Astrocyte of the cerebellum (primary cell): ENCODE measurements around the gene RPRML.
A peak's percentile ranks its signal among the peaks of the same experiment; 100 is the strongest.
"Not testable (repeated sequence)": the region's sequence is repeated elsewhere in the genome, so short reads cannot be mapped to it uniquely, and the experiment has no call there.

Source experiments
- DNase-seq: peaks from one replicate; pipeline ENCODE4 v3.0.0-alpha.2; 2011; ENCODE audit warnings: low read depth
- H3K4me3 ChIP-seq: 2 replicates; pipeline ENCODE4 v1.5.1; 2011; ENCODE audit warnings: mild to moderate bottlenecking, low read depth, low read length, moderate library complexity
- in situ Hi-C: cut with HindIII; loops from 2 replicates; pipeline ENCODE4 v1.10.0; 2017; ENCODE audit warnings: low sequenced_read_pairs
- TF ChIP-seq, protein P1 (sequence below): IDR thresholded peaks from 2 replicates; pipeline ENCODE4 v1.5.1; 2012; ENCODE audit warnings: low read length, low read depth, moderate library complexity, mild to moderate bottlenecking; ENCODE audit errors: missing control alignments

The RPRML gene

DNA sequence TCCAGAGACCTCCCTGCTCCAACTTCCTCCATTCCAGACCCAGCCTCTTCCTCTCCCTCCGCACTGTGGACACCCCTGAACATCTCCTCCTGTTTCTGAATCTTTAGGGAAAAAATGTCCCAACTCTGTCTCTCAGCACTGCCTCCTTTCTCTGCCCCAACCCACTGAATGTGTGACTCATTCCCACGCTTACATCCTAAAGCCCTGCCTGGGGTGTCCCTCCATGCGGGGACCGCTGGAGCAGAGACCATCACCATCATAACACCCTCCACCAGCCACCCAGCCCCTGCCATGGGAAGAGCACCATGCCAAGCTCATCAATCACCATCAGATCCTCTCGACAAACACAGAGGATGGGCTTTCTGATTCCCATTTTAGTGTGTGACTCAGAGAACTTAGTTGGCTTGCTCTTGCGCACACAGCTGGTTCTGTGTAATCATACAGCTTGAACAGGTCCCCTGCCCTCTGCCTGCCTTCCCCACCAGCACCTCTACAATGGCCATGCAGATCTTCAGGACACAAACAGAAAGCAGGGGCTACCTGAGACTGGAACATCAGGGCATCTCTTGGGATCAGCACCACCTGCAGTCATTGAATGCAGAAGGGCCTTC lies 10.7 kb downstream of the RPRML start:
- no peak for DNase-seq
- H3K4me3 ChIP-seq: no peak overlapping the region
- TF ChIP-seq, protein P1, sequence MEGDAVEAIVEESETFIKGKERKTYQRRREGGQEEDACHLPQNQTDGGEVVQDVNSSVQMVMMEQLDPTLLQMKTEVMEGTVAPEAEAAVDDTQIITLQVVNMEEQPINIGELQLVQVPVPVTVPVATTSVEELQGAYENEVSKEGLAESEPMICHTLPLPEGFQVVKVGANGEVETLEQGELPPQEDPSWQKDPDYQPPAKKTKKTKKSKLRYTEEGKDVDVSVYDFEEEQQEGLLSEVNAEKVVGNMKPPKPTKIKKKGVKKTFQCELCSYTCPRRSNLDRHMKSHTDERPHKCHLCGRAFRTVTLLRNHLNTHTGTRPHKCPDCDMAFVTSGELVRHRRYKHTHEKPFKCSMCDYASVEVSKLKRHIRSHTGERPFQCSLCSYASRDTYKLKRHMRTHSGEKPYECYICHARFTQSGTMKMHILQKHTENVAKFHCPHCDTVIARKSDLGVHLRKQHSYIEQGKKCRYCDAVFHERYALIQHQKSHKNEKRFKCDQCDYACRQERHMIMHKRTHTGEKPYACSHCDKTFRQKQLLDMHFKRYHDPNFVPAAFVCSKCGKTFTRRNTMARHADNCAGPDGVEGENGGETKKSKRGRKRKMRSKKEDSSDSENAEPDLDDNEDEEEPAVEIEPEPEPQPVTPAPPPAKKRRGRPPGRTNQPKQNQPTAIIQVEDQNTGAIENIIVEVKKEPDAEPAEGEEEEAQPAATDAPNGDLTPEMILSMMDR: no peak
- in situ Hi-C loops: no loop called here

DNA sequence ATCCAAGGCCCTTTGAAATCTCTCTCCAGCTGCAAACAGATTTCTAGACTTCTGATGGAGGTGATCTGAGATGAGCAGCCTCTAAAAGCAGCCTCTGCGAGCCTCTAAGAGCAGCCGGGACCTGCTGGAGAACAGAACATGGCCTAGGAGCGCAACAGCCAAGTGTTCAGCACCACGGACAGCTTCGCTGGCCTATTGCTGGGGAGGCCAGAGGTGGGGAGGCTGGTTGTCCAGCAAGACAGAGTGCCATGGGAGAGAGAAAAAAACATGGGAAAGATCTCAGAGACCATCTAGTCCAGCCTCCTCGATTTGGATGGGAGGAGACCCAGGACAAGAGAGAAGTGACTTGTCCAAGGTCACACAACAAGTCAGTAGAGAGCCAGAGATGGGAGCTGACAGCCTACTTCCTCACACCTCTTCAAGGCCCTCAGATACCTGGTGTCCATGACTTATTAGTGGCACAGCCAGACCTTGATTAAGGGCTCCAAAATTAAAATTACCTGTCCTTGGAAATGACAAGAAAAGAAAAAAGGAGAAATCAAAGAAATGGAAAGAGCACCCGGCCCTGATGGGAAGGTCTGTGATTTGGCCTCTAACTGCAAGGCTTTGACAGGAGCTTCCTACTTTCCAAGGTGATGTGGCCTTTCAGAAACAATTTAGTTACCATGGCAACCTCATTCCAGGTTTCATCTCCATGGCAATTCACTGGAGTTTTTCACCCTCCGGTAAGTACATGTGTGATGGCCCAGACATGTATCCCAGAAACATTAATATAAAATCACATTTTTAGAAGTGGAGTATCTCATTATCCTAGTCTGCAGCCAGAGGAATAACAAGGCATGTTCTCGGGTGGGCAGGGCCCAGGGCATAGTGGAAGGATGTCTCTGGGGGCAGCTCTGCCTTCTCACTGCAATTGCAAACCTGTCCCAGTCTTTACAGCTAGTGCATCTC lies 14.5 kb downstream of the RPRML start:
- H3K4me3 ChIP-seq: no peak overlapping the region
- no peak for DNase-seq
- in situ Hi-C loops: no loop called here
- TF ChIP-seq, protein P1: no peak

DNA sequence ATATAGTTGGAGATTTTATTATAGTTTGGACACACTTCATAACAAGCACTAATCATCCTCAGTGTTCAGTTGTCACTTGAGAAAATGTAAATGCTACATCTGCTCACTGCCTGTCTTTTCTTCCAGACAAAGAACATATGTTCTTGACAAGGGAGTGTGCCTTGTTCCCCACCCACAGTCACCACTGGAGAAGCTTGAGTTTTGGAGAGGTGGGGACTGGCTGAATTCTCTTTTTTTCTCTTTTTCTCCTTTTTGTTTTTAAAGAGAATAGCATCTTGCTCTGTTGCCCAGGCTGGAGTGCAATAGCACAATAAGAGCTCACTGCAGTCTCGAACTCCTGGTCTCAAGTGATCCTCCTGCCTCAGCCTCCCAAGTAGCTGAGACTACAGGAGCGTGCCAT lies 15.5 kb downstream of the RPRML start:
- in situ Hi-C loops: no loop called here
- H3K4me3 ChIP-seq: no peak overlapping the region
- TF ChIP-seq, protein P1: no peak
- DNase-seq: no peak

DNA sequence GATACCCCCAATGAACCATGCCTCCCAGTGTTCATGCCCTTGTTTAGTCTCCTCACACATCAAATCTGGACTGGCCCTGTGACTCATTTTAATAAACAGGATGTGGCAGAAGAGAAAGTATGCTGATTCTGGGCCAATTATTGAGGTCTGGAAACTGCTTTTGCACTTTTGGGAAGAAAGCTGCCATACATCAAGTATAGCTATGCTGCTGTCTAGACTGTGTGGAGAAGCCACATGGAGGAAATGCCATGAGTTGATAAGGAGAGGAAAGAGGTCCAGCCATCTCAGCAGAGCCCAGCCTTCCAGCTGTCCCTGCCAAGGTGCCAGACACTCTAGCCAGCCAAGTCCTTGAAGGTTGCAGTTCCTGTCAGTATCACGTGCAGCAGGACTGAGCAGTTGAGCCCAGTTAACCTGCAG lies 16.7 kb downstream of the RPRML start:
- TF ChIP-seq, protein P1: no peak
- peak; percentile 18 for DNase-seq
- no peak overlapping the region for H3K4me3 ChIP-seq
- in situ Hi-C loops: no loop called here

DNA sequence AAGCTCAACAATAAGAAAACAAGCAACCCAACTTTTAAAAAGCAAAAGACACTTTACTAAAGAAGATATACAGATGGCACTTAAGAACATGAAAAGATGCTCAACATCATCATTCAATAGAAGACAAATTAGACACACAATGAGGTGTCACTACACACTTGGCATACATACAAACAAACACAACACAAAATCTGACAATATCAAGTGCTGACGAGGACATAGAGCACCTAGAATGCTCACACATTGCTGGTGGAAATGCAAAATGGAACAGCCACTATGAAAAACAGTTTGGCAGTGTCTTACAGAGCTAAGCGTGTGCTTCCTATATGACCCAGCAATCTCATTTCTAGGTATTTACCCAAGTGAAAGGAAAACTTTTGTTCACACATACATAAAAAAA lies 18.9 kb downstream of the RPRML start:
- in situ Hi-C loops: no loop called here
- TF ChIP-seq, protein P1: no peak
- no peak overlapping the region for H3K4me3 ChIP-seq
- DNase-seq: no peak

DNA sequence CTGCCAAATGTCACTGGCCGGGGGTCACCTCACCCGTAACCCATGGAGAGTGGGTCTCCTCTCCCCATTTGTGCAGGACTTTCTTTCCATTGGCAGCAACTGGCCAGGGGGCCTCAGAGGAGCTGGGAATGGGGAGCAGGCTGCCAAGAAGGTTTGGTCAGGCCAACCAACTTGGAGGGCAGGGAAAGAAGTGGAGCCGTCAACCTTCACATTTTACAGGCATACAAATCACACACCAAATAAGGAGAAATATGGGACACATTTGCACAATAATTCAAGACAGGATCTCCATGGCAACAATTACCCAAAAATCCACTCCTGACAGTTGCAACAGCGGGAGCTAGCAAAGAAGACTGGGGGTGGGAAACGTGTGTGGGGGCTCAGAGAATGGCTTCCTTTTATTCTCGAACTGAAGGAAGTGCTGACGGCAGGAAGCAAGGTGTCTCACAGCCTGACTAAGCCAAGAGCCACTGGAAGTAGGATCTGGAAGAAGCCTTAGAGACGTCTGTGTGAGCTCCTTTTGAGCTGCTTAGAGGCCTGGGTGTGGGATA lies 20.9 kb downstream of the RPRML start:
- TF ChIP-seq, protein P1: no peak
- H3K4me3 ChIP-seq: no peak overlapping the region
- in situ Hi-C loops: no loop called here
- no peak for DNase-seq

DNA sequence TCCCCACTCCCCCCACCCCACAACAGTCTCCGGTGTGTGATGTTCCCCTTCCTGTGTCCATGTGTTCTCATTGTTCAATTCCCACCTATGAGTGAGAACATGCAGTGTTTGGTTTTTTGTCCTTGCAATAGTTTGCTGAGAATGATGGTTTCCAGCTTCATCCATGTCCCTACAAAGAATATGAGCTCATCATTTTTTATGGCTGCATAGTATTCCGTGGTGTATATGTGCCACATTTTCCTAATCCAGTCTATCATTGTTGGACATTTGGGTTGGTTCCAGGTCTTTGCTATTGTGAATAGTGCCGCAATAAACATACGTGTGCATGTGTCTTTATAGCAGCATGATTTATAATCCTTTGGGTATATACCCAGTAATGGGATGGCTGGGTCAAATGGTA lies 25.9 kb downstream of the RPRML start:
- in situ Hi-C loops, H3K4me3 ChIP-seq, DNase-seq: not testable (repeated sequence)
